Inflammatory macrophage (primary cell): Measurements from ENCODE around the gene NPIPB8.
"Not testable (repeated sequence)": the region's sequence is repeated elsewhere in the genome, so short reads cannot be mapped to it uniquely, and the experiment has no call there.

Source experiments
- DNase-seq, 2 donors: peaks; one replicate each; pipeline ENCODE4 v3.0.0-alpha.2; 2020 to 2022

The NPIPB8 gene

GRCh38 chr16:28636093-28636823, 1.6 kb upstream of the NPIPB8 start:
- not testable (repeated sequence) for DNase-seq

- DNase-seq, result not testable (repeated sequence)
These were observed 494 bp downstream of the NPIPB8 start for GRCh38 chr16:28638359-28638758.

GRCh38 chr16:28639959-28640358, 2.1 kb downstream of the NPIPB8 start:
- DNase-seq, result not testable (repeated sequence)

- DNase-seq, result not testable (repeated sequence)
These were observed 28.4 kb downstream of the NPIPB8 start for GRCh38 chr16:28666264-28666663.

- not testable (repeated sequence) for DNase-seq
These were observed 29.6 kb downstream of the NPIPB8 start for GRCh38 chr16:28667480-28667879.

- DNase-seq, result not testable (repeated sequence)
These were observed 30.3 kb downstream of the NPIPB8 start for GRCh38 chr16:28668199-28668598.

- DNase-seq, result not testable (repeated sequence)
These were observed 50.6 kb downstream of the NPIPB8 start for GRCh38 chr16:28688327-28688952.

GRCh38 chr16:28689425-28689824, 51.6 kb downstream of the NPIPB8 start:
- DNase-seq, result not testable (repeated sequence)

GRCh38 chr16:28691722-28692121, 53.9 kb downstream of the NPIPB8 start:
- not testable (repeated sequence) for DNase-seq

- DNase-seq, result not testable (repeated sequence)
These were observed 55.5 kb downstream of the NPIPB8 start for GRCh38 chr16:28693257-28693950.

GRCh38 chr16:28699792-28700191, 61.9 kb downstream of the NPIPB8 start:
- DNase-seq, result not testable (repeated sequence)

- DNase-seq, result not testable (repeated sequence)
These were observed 62.5 kb downstream of the NPIPB8 start for GRCh38 chr16:28700349-28700748.

- not testable (repeated sequence) for DNase-seq
These were observed 63.5 kb downstream of the NPIPB8 start for GRCh38 chr16:28701384-28701783.

GRCh38 chr16:28704246-28704645, 66.4 kb downstream of the NPIPB8 start:
- DNase-seq, result not testable (repeated sequence)
